Type B pancreatic cell (in vitro differentiated cells): ENCODE measurements around the gene AQP12B. TPM values are rescaled to one million over a fixed set of nuclear protein-coding genes. Genes with fewer than 3 reads are reported as not detected.

Source experiments
- DNase-seq: peaks from one replicate; pipeline ENCODE4 v3.0.0; 2021; ENCODE audit warnings: mixed read lengths; ENCODE audit not compliant: unreplicated experiment; ENCODE audit errors: extremely low spot score
- H3K27ac Mint-ChIP-seq: 2 replicates; pipeline ENCODE4 v1.8.0; 2021; ENCODE audit warnings: mild to moderate bottlenecking, mixed read lengths
- H3K27me3 Mint-ChIP-seq: 2 replicates; pipeline ENCODE4 v1.8.0; 2021; ENCODE audit warnings: mixed read lengths
- H3K36me3 Mint-ChIP-seq: 2 replicates; pipeline ENCODE4 v1.8.0; 2021; ENCODE audit warnings: mixed read lengths
- H3K4me1 Mint-ChIP-seq: one replicate; pipeline ENCODE4 v1.8.0; 2021; ENCODE audit warnings: mixed read lengths; ENCODE audit not compliant: unreplicated experiment
- H3K4me3 Mint-ChIP-seq: 2 replicates; pipeline ENCODE4 v1.8.0; 2021; ENCODE audit warnings: mild to moderate bottlenecking, mixed read lengths
- H3K9me3 Mint-ChIP-seq: 2 replicates; pipeline ENCODE4 v1.8.0; 2021; ENCODE audit warnings: mixed read lengths
- CTCF ChIP-seq: fragments of 200-600 bp; sonication (generic); conservative IDR thresholded peaks from 2 replicates; pipeline ENCODE4 v1.5.0; 2021; ENCODE audit warnings: antibody characterized with exemption, mild to moderate bottlenecking
- total RNA-seq: library from RNA; stranded (reverse); gene quantifications from 2 replicates; pipeline ENCODE4 v1.2.1, GENCODE V29; 2021; ENCODE audit warnings: low replicate concordance

AQP12B gene
- total RNA-seq, 1 donor from 2014 or later, result 0.43 TPM

DNA sequence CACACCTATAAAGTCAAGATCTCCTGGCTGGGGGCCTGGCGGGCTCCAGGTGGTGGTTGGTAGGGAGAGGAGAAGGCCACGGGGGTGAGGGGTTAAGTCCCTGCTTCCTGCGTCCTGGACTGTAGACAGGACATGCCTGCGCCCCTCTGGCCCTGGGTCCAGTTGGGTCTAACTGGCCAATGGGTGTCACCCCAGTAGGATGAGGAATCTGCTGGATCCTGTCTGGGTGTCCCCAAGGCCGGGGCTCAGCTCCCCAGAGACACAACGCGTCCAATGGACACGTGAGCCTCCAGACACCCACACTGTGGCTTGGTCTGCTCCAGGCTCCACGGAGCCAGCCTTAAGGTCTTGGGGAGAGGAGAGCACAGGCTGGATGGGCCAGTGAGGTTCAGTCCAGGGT, 28.6 kb upstream of the AQP12B start:
- no peak overlapping the region for H3K27ac Mint-ChIP-seq

DNA sequence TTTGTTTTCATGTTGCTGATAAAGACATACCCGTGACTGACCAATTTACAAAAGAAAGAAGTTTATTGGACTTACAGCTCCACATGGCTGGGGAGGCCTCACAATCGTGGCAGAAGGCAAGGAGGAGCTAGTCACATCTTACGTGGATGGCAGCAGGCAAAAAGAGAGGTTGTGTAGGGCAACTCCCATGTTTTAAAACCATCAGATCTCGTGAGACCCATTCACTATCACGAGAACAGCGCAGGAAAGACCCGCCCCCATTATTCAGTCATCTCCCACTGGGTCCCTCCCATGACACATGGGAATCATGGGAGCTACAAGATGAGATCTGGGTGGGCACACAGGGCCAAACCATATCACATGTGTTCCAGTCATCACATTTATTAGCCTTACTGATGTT, 25.8 kb upstream of the AQP12B start:
- no peak for TF ChIP-seq CTCF
- Mint-ChIP-seq H3K27ac (no peak overlapping the region), H3K9me3 (no peaks in the 10 kb centered on the region), H3K4me3 (no peak overlapping the region), H3K4me1 (peaks cover 4% of the 10 kb centered on the region), H3K36me3 (no peaks in the 10 kb centered on the region), H3K27me3 (peaks cover 18% of the 10 kb centered on the region)
- no peak for DNase-seq

More for the DNA sequence above, 28.6 kb upstream of the AQP12B start:
- H3K4me3 Mint-ChIP-seq, result no peak overlapping the region
- H3K9me3 Mint-ChIP-seq, result no peaks in the 10 kb centered on the region
- no peaks in the 10 kb centered on the region for H3K4me1 Mint-ChIP-seq
- no peaks in the 10 kb centered on the region for H3K36me3 Mint-ChIP-seq
- DNase-seq, result no peak
- no peak for TF ChIP-seq CTCF
- H3K27me3 Mint-ChIP-seq, result peaks cover 10% of the 10 kb centered on the region

- no peak overlapping the region for H3K27ac Mint-ChIP-seq
- DNase-seq, result no peak
- peaks cover 18% of the 10 kb centered on the region for H3K27me3 Mint-ChIP-seq
- no peak for TF ChIP-seq CTCF
- no peaks in the 10 kb centered on the region for H3K36me3 Mint-ChIP-seq
- no peak overlapping the region for H3K4me3 Mint-ChIP-seq
- peaks cover 4% of the 10 kb centered on the region for H3K4me1 Mint-ChIP-seq
- H3K9me3 Mint-ChIP-seq, result no peaks in the 10 kb centered on the region
Measured at GRCh38 chr2:240707821-240708220, 25.1 kb upstream of the AQP12B start.

GRCh38 chr2:240707043-240707756, 24.5 kb upstream of the AQP12B start:
- Mint-ChIP-seq H3K36me3 (no peaks in the 10 kb centered on the region), H3K9me3 (no peaks in the 10 kb centered on the region), H3K4me1 (peaks cover 4% of the 10 kb centered on the region), H3K27me3 (peaks cover 18% of the 10 kb centered on the region), H3K27ac (no peak overlapping the region), H3K4me3 (no peak overlapping the region)
- no peak for DNase-seq
- TF ChIP-seq CTCF, result no peak

DNA sequence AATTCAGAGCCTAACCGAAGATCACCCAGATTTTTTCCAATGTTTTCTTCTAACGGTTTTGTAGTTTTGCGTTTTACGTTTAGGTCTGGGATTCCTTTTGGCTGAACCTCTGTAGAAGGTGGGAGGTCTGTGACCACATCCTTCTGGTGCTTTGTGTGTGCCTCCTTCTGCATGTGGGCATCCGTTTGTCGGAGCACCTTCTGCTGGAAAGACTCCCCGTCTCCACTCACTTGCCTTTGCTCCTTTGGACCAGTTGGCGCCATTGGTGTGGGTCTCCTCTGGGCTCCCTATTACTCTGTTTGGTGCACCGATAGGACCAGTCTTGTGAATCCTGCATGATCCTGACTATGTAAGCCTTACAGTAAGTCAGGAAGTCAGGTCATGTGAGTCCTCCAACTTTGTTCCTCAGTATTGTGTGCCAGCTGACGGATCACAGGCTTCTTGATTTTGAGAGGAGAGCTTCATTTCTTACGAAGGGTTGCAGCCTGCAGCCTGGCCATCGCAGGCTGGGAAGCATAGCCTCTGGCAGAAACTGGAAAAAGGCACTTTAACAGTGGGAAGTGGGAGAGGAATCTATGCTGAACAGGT, 22.6 kb upstream of the AQP12B start:
- Mint-ChIP-seq H3K4me3 (no peak overlapping the region), H3K27ac (no peak overlapping the region), H3K36me3 (no peaks in the 10 kb centered on the region), H3K27me3 (peaks cover 18% of the 10 kb centered on the region), H3K9me3 (no peaks in the 10 kb centered on the region), H3K4me1 (peaks cover 4% of the 10 kb centered on the region)
- DNase-seq, result no peak
- no peak for TF ChIP-seq CTCF
